Caco-2 (cell line): ENCODE results near the gene ACACA. TPM values are rescaled to one million over a fixed set of nuclear protein-coding genes. Genes with fewer than 3 reads are reported as not detected.
A peak's percentile ranks its signal among the peaks of the same experiment; 100 is the strongest.

ENCODE experiments used
- BruUV-seq: library from RNA; stranded (reverse); fragments of 400-500 nt; replicated peaks from 2 replicates; lab custom pipeline; 2021; lab: Mats Ljungman, UMichigan
- CTCF ChIA-PET: fragments of 300-600 bp; sonication (Branson Sonifier 250); formaldehyde crosslinking; loops from one replicate; lab custom pipeline; 2022; ENCODE audit warnings: antibody characterized with exemption; lab: Charles Lee
- POLR2A ChIA-PET: fragments of 300-600 bp; sonication (Branson Sonifier 250); formaldehyde crosslinking; loops from one replicate; lab custom pipeline; 2022; ENCODE audit warnings: antibody characterized with exemption; lab: Charles Lee
- DNase-seq, 2 experiments: peaks; one replicate each; pipeline versions ENCODE4 v3.0.0 to v3.0.0-alpha.2; 2020 to 2022
- H3K27me3 ChIP-seq: replicated peaks from 2 replicates; pipeline ENCODE4 v1.6.0; 2011; ENCODE audit warnings: low read length; ENCODE audit not compliant: control insufficient read depth, insufficient read depth
- H3K36me3 ChIP-seq: 2 replicates; pipeline ENCODE4 v1.5.1; 2011; ENCODE audit warnings: low read length; ENCODE audit not compliant: control insufficient read depth, insufficient read depth
- H3K4me1 ChIP-seq: fragments of 250-450 bp; sonication (Bioruptor Pico); 2 replicates; pipeline ENCODE4 v1.5.1; 2020; ENCODE audit warnings: mild to moderate bottlenecking
- H3K4me3 ChIP-seq: 2 replicates; pipeline ENCODE4 v1.5.1; 2011; ENCODE audit warnings: low read depth, mild to moderate bottlenecking, control low read depth, low read length
- H3K9me3 ChIP-seq: fragments of 250-450 bp; sonication (Bioruptor Pico); 2 replicates; pipeline ENCODE4 v1.5.1; 2020; ENCODE audit warnings: mild to moderate bottlenecking, moderate library complexity
- H3K27ac Mint-ChIP-seq: one replicate; pipeline ENCODE4 v1.8.0; 2022; ENCODE audit warnings: mixed read lengths; ENCODE audit not compliant: unreplicated experiment
- H3K27me3 Mint-ChIP-seq: one replicate; pipeline ENCODE4 v1.8.0; 2022; ENCODE audit warnings: mixed read lengths; ENCODE audit not compliant: insufficient read depth, unreplicated experiment
- H3K36me3 Mint-ChIP-seq: one replicate; pipeline ENCODE4 v1.8.0; 2022; ENCODE audit warnings: mild to moderate bottlenecking, mixed read lengths; ENCODE audit not compliant: insufficient read depth, unreplicated experiment
- H3K4me1 Mint-ChIP-seq: one replicate; pipeline ENCODE4 v1.8.0; 2022; ENCODE audit warnings: low read depth, mixed read lengths; ENCODE audit not compliant: unreplicated experiment
- H3K4me3 Mint-ChIP-seq: one replicate; pipeline ENCODE4 v1.8.0; 2022; ENCODE audit warnings: mild to moderate bottlenecking, moderate library complexity, mixed read lengths; ENCODE audit not compliant: unreplicated experiment
- H3K9me3 Mint-ChIP-seq: one replicate; pipeline ENCODE4 v1.8.0; 2022; ENCODE audit warnings: mixed read lengths; ENCODE audit not compliant: unreplicated experiment
- intact Hi-C: fragments of 100-400 bp; cut with micrococcal nuclease; formaldehyde crosslinking; loops from one replicate; pipeline ENCODE4 v1.10.0; 2022; ENCODE audit not compliant: unreplicated experiment
- total RNA-seq: library from RNA; stranded (reverse); gene quantifications from 2 replicates; pipeline ENCODE4 v1.2.3, GENCODE V29; 2022
- TF ChIP-seq, protein P1 (sequence below), 2 experiments: fragments of 200-600 bp in 1 of 2; IDR thresholded peaks; 1 replicate in 1 of 2; 2 replicates in 1 of 2; pipeline versions ENCODE4 v1.5.1 to v1.8.0; 2011 to 2022; ENCODE audit warnings: antibody characterized with exemption in 1 of 2, control low read depth in 1 of 2, inconsistent platforms in 1 of 2, low read depth in 1 of 2, low read length in 1 of 2, mild to moderate bottlenecking in 1 of 2, moderate library complexity in 1 of 2; ENCODE audit not compliant: insufficient read depth in 1 of 2, severe bottlenecking in 1 of 2, unreplicated experiment in 1 of 2

ACACA gene
- total RNA-seq, 1 experiment from 2014 or later: 108 TPM

DNA sequence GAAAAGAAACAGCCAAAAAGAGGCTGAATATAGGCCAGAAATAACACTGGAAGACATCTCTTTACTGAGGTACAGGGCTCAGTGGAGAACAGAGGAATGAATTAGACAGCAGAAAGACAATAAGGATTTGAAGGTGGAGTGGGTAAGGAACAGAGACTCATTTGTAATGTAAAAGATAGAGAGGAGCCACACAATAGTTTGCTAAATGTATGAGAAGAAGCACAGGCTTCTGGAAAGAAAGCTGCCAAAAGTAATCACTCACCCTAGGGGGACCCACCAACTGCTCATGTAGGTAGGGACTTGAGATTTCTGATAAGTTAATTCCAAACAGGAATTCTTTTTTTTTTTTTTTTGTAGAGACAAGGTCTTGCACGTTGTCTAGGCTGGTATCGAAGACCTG is 271.1 kb downstream of the ACACA start:
- H3K36me3 ChIP-seq: no peaks in the 10 kb centered on the region; the same call in 1 of the 2 replicates
- DNase-seq: no peak
- TF ChIP-seq, protein P1, sequence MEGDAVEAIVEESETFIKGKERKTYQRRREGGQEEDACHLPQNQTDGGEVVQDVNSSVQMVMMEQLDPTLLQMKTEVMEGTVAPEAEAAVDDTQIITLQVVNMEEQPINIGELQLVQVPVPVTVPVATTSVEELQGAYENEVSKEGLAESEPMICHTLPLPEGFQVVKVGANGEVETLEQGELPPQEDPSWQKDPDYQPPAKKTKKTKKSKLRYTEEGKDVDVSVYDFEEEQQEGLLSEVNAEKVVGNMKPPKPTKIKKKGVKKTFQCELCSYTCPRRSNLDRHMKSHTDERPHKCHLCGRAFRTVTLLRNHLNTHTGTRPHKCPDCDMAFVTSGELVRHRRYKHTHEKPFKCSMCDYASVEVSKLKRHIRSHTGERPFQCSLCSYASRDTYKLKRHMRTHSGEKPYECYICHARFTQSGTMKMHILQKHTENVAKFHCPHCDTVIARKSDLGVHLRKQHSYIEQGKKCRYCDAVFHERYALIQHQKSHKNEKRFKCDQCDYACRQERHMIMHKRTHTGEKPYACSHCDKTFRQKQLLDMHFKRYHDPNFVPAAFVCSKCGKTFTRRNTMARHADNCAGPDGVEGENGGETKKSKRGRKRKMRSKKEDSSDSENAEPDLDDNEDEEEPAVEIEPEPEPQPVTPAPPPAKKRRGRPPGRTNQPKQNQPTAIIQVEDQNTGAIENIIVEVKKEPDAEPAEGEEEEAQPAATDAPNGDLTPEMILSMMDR (IDR thresholded peaks at IDR 0.05; ENCODE audit: insufficient read depth in 1 of 2, low read depth in 1 of 2, low read length in 1 of 2, severe bottlenecking in 1 of 2, unreplicated experiment in 1 of 2): no peak
- Mint-ChIP-seq H3K9me3 (no peaks in the 10 kb centered on the region), H3K27ac (no peak overlapping the region), H3K4me1 (peaks cover 28% of the 10 kb centered on the region), H3K27me3 (no peaks in the 10 kb centered on the region), H3K36me3 (peaks cover 33% of the 10 kb centered on the region), H3K4me3 (no peak overlapping the region)
- H3K27me3 ChIP-seq: no peaks in the 10 kb centered on the region
- peaks cover 23% of the 10 kb centered on the region for H3K4me1 ChIP-seq
- intact Hi-C loops: no loop called here
- POLR2A ChIA-PET: no interaction called here
- H3K4me3 ChIP-seq: no peak overlapping the region
- no TSS peak for BruUV-seq
- CTCF ChIA-PET: no interaction called here
- no peaks in the 10 kb centered on the region for H3K9me3 ChIP-seq

- Mint-ChIP-seq H3K27me3 (no peaks in the 10 kb centered on the region), H3K9me3 (no peaks in the 10 kb centered on the region), H3K4me1 (peaks cover 28% of the 10 kb centered on the region), H3K27ac (no peak overlapping the region), H3K4me3 (no peak overlapping the region), H3K36me3 (peaks cover 37% of the 10 kb centered on the region)
- CTCF ChIA-PET: no interaction called here
- POLR2A ChIA-PET: no interaction called here
- peaks cover 1% of the 10 kb centered on the region; the same call in 1 of the 2 replicates for H3K36me3 ChIP-seq
- no peak overlapping the region for H3K4me3 ChIP-seq
- peaks cover 23% of the 10 kb centered on the region for H3K4me1 ChIP-seq
- DNase-seq: no peak
- TF ChIP-seq, protein P1 (IDR thresholded peaks at IDR 0.05; ENCODE audit: insufficient read depth in 1 of 2, low read depth in 1 of 2, low read length in 1 of 2, severe bottlenecking in 1 of 2, unreplicated experiment in 1 of 2): no peak
- H3K9me3 ChIP-seq: no peaks in the 10 kb centered on the region
- BruUV-seq: no TSS peak
- H3K27me3 ChIP-seq: no peaks in the 10 kb centered on the region
- intact Hi-C loops: no loop called here
Measured at GRCh38 chr17:37134050-37134449, 272.6 kb downstream of the ACACA start.

GRCh38 chr17:37133136-37133535 is 273.5 kb downstream of the ACACA start:
- H3K27me3 ChIP-seq: no peaks in the 10 kb centered on the region
- H3K4me3 Mint-ChIP-seq: no peak overlapping the region
- no peaks in the 10 kb centered on the region for H3K27me3 Mint-ChIP-seq
- peaks cover 1% of the 10 kb centered on the region; the same call in 1 of the 2 replicates for H3K36me3 ChIP-seq
- no peak overlapping the region for H3K4me3 ChIP-seq
- no peaks in the 10 kb centered on the region for H3K9me3 ChIP-seq
- intact Hi-C loops: no loop called here
- H3K9me3 Mint-ChIP-seq: no peaks in the 10 kb centered on the region
- peaks cover 23% of the 10 kb centered on the region for H3K4me1 ChIP-seq
- TF ChIP-seq, protein P1 (IDR thresholded peaks at IDR 0.05; ENCODE audit: insufficient read depth in 1 of 2, low read depth in 1 of 2, low read length in 1 of 2, severe bottlenecking in 1 of 2, unreplicated experiment in 1 of 2): no peak
- CTCF ChIA-PET: interaction anchor here (0.7 kb wide), 1 partner anchor 242 kb away, joined by 4 read pairs; no protein-coding TSS in a partner anchor
- H3K36me3 Mint-ChIP-seq: peaks cover 30% of the 10 kb centered on the region
- peaks cover 28% of the 10 kb centered on the region for H3K4me1 Mint-ChIP-seq
- DNase-seq: no peak
- POLR2A ChIA-PET: no interaction called here
- no TSS peak for BruUV-seq
- peak overlapping the region; percentile 72 for H3K27ac Mint-ChIP-seq
